Osteocyte (in vitro differentiated cells): ENCODE results near the gene EPHA10. TPM values are rescaled to one million over a fixed set of nuclear protein-coding genes. Genes with fewer than 3 reads are reported as not detected.

Experiments
- DNase-seq: peaks from one replicate; pipeline ENCODE4 v3.0.0; 2021; ENCODE audit warnings: mixed read lengths; ENCODE audit not compliant: unreplicated experiment; ENCODE audit errors: extremely low spot score
- H3K27ac Mint-ChIP-seq: one replicate; pipeline ENCODE4 v1.8.0; 2021; ENCODE audit warnings: mild to moderate bottlenecking, mixed read lengths; ENCODE audit not compliant: unreplicated experiment
- H3K27me3 Mint-ChIP-seq: one replicate; pipeline ENCODE4 v1.8.0; 2021; ENCODE audit warnings: mixed read lengths; ENCODE audit not compliant: unreplicated experiment
- H3K36me3 Mint-ChIP-seq: one replicate; pipeline ENCODE4 v1.8.0; 2021; ENCODE audit warnings: mixed read lengths; ENCODE audit not compliant: unreplicated experiment
- H3K4me1 Mint-ChIP-seq: one replicate; pipeline ENCODE4 v1.8.0; 2021; ENCODE audit warnings: mixed read lengths; ENCODE audit not compliant: unreplicated experiment
- H3K4me3 Mint-ChIP-seq: one replicate; pipeline ENCODE4 v1.8.0; 2021; ENCODE audit warnings: mild to moderate bottlenecking, moderate library complexity, mixed read lengths; ENCODE audit not compliant: unreplicated experiment
- H3K9me3 Mint-ChIP-seq: one replicate; pipeline ENCODE4 v1.8.0; 2021; ENCODE audit warnings: mixed read lengths; ENCODE audit not compliant: unreplicated experiment
- CTCF ChIP-seq: fragments of 200-600 bp; sonication (generic); IDR thresholded peaks from 2 replicates; pipeline ENCODE4 v1.5.0; 2021; ENCODE audit warnings: antibody characterized with exemption, mild to moderate bottlenecking, moderate library complexity
- total RNA-seq: library from RNA; stranded (reverse); gene quantifications from 2 replicates; pipeline ENCODE4 v1.2.1, GENCODE V29; 2021

EPHA10 gene
- total RNA-seq, 1 donor from 2014 or later, result not detected

- Mint-ChIP-seq H3K4me1 (no peaks in the 10 kb centered on the region), H3K27me3 (peaks cover 3% of the 10 kb centered on the region), H3K36me3 (peaks cover 2% of the 10 kb centered on the region), H3K4me3 (no peak overlapping the region), H3K9me3 (no peaks in the 10 kb centered on the region), H3K27ac (no peak overlapping the region)
- TF ChIP-seq CTCF, result no peak
- DNase-seq, result no peak
Observed at GRCh38 chr1:37714226-37714625, 50.7 kb downstream of the EPHA10 start.

- TF ChIP-seq CTCF, result no peak
- peaks cover 12% of the 10 kb centered on the region for H3K36me3 Mint-ChIP-seq
- H3K27ac Mint-ChIP-seq, result no peak overlapping the region
- no peak for DNase-seq
- no peaks in the 10 kb centered on the region for H3K4me1 Mint-ChIP-seq
- no peaks in the 10 kb centered on the region for H3K9me3 Mint-ChIP-seq
- no peaks in the 10 kb centered on the region for H3K27me3 Mint-ChIP-seq
- H3K4me3 Mint-ChIP-seq, result no peak overlapping the region
Observed at GRCh38 chr1:37708471-37708870, 56.4 kb downstream of the EPHA10 start.

- Mint-ChIP-seq H3K4me3 (no peak overlapping the region), H3K4me1 (no peaks in the 10 kb centered on the region), H3K36me3 (peaks cover 17% of the 10 kb centered on the region), H3K27ac (no peak overlapping the region), H3K27me3 (no peaks in the 10 kb centered on the region), H3K9me3 (no peaks in the 10 kb centered on the region)
- DNase-seq, result no peak
- no peak for TF ChIP-seq CTCF
Observed at GRCh38 chr1:37705399-37705798, 59.5 kb downstream of the EPHA10 start.

- H3K27ac Mint-ChIP-seq, result no peak overlapping the region
- no peak for DNase-seq
Observed at GRCh38 chr1:37704966-37705365, 60.0 kb downstream of the EPHA10 start.

GRCh38 chr1:37703061-37703460, 61.9 kb downstream of the EPHA10 start:
- no peak overlapping the region for H3K27ac Mint-ChIP-seq

More at GRCh38 chr1:37704966-37705365, 60.0 kb downstream of the EPHA10 start:
- no peaks in the 10 kb centered on the region for H3K27me3 Mint-ChIP-seq
- H3K4me1 Mint-ChIP-seq, result no peaks in the 10 kb centered on the region
- peaks cover 17% of the 10 kb centered on the region for H3K36me3 Mint-ChIP-seq
- H3K4me3 Mint-ChIP-seq, result no peak overlapping the region
- no peaks in the 10 kb centered on the region for H3K9me3 Mint-ChIP-seq
- TF ChIP-seq CTCF, result no peak

More at GRCh38 chr1:37703061-37703460, 61.9 kb downstream of the EPHA10 start:
- DNase-seq, result no peak
- Mint-ChIP-seq H3K9me3 (no peaks in the 10 kb centered on the region), H3K4me1 (no peaks in the 10 kb centered on the region), H3K36me3 (peaks cover 12% of the 10 kb centered on the region), H3K27me3 (no peaks in the 10 kb centered on the region), H3K4me3 (no peak overlapping the region)
- no peak for TF ChIP-seq CTCF
